ENCODE measurements around the gene UNC13D.
A peak's percentile ranks its signal among the peaks of the same experiment; 100 is the strongest.
"Not testable (repeated sequence)": the region's sequence is repeated elsewhere in the genome, so short reads cannot be mapped to it uniquely, and the experiment has no call there.

Gene UNC13D

GRCh38 chr17:75874323-75875181, 30.3 kb upstream of the UNC13D start:
- DNase-seq: no peak

- no peak for DNase-seq
Observed at GRCh38 chr17:75873587-75874322, 29.6 kb upstream of the UNC13D start.

- peak; percentile 76 for DNase-seq
Observed at GRCh38 chr17:75872434-75873351, 28.5 kb upstream of the UNC13D start.

GRCh38 chr17:75870228-75870627, 26.0 kb upstream of the UNC13D start:
- DNase-seq: not testable (repeated sequence)

- no peak for DNase-seq
Observed at GRCh38 chr17:75869282-75870141, 25.3 kb upstream of the UNC13D start.

GRCh38 chr17:75868730-75869281, 24.6 kb upstream of the UNC13D start:
- DNase-seq: not testable (repeated sequence)

GRCh38 chr17:75865404-75866188, 21.4 kb upstream of the UNC13D start:
- DNase-seq: not testable (repeated sequence)

GRCh38 chr17:75864887-75865286, 20.7 kb upstream of the UNC13D start:
- not testable (repeated sequence) for DNase-seq

GRCh38 chr17:75864448-75864871, 20.3 kb upstream of the UNC13D start:
- DNase-seq: no peak

- no peak for DNase-seq
Observed at GRCh38 chr17:75861927-75862317, 17.7 kb upstream of the UNC13D start.

- DNase-seq: not testable (repeated sequence)
Observed at GRCh38 chr17:75859358-75859757, 15.2 kb upstream of the UNC13D start.

GRCh38 chr17:75856062-75856756, 12.0 kb upstream of the UNC13D start:
- peak; percentile 40 for DNase-seq

GRCh38 chr17:75855310-75856061, 11.3 kb upstream of the UNC13D start, which contains the start of gene WBP2:
Gene WBP2, minus strand, starts transcription at chr17:75855335. Its CDS starts 38 bp downstream, at chr17:75855297.
- DNase-seq: peak; percentile 100

- DNase-seq: no peak
Observed at GRCh38 chr17:75854881-75855309, 10.7 kb upstream of the UNC13D start.

- no peak for DNase-seq
Observed at GRCh38 chr17:75854101-75854748, 10.0 kb upstream of the UNC13D start.

GRCh38 chr17:75853433-75853832, 9.2 kb upstream of the UNC13D start:
- DNase-seq: no peak

- DNase-seq: not testable (repeated sequence)
Observed at GRCh38 chr17:75851693-75851991, 7.4 kb upstream of the UNC13D start.

GRCh38 chr17:75850928-75851692, 6.9 kb upstream of the UNC13D start:
- DNase-seq: no peak
